ENCODE data around the gene SPEF2. TPM values are rescaled to one million over a fixed set of nuclear protein-coding genes. Genes with fewer than 3 reads are reported as not detected.

Gene SPEF2
- total RNA-seq, 1 experiment from 2014 or later: 0.87 TPM

GRCh38 chr5:35799753-35800152 lies 182.1 kb downstream of the SPEF2 start:
- ChIA-PET POLR2A (no interaction called here), CTCF (no interaction called here)
- H3K4me3 ChIP-seq (ENCODE audit: low read depth in 2 of 2, low read length in 2 of 2): no peak overlapping the region
- intact Hi-C loops (cut with micrococcal nuclease; ENCODE audit: unreplicated experiment) (no loop called here), in situ Hi-C loops (cut with HindIII; ENCODE audit: low pct_unique_long_range_greater_than_20kb, low sequenced_read_pairs) (no loop called here)
- no peaks in the 10 kb centered on the region for H3K4me1 ChIP-seq (ENCODE audit: control insufficient read depth, insufficient read depth, low read length)
- no peaks in the 10 kb centered on the region for H3K9me3 ChIP-seq (ENCODE audit: control insufficient read depth, insufficient read depth, low read depth, low read length)
- DNase-seq (ENCODE audit: low read depth, low spot score) (no peak), ATAC-seq (no peak)
- H3K36me3 ChIP-seq (ENCODE audit: control insufficient read depth, insufficient read depth, low read length): no peaks in the 10 kb centered on the region
- no peak overlapping the region for H3K27ac ChIP-seq (ENCODE audit: low read length)
- BruUV-seq (replicated peaks): no TSS peak
- no peaks in the 10 kb centered on the region for H3K27me3 ChIP-seq (ENCODE audit: control insufficient read depth, insufficient read depth, low read length)
- TF ChIP-seq REST (IDR thresholded peaks at IDR 0.05; ENCODE audit: insufficient read depth in 1 of 2, low read depth in 2 of 2, low read length in 1 of 2): no peak

- H3K9me3 ChIP-seq (ENCODE audit: control insufficient read depth, insufficient read depth, low read depth, low read length): no peaks in the 10 kb centered on the region
- BruUV-seq (replicated peaks): no TSS peak
- ATAC-seq (no peak), DNase-seq (ENCODE audit: low read depth, low spot score) (no peak)
- H3K27me3 ChIP-seq (ENCODE audit: control insufficient read depth, insufficient read depth, low read length): no peaks in the 10 kb centered on the region
- ChIA-PET POLR2A (no interaction called here), CTCF (no interaction called here)
- intact Hi-C loops (cut with micrococcal nuclease; ENCODE audit: unreplicated experiment) (no loop called here), in situ Hi-C loops (cut with HindIII; ENCODE audit: low pct_unique_long_range_greater_than_20kb, low sequenced_read_pairs) (no loop called here)
- TF ChIP-seq REST (IDR thresholded peaks at IDR 0.05; ENCODE audit: insufficient read depth in 1 of 2, low read depth in 2 of 2, low read length in 1 of 2): no peak
- no peak for TF ChIP-seq POLR2AphosphoS5 (IDR thresholded peaks at IDR 0.05; ENCODE audit: low read depth, low read length)
- no peak for TF ChIP-seq SIN3A (IDR thresholded peaks at IDR 0.05; ENCODE audit: borderline replicate concordance, insufficient read depth, low read depth, low read length)
- no peak for TF ChIP-seq CTCF (IDR thresholded peaks at IDR 0.05)
- no peak for TF ChIP-seq TCF7L2 (IDR thresholded peaks at IDR 0.05; ENCODE audit: low read depth, low read length)
- H3K36me3 ChIP-seq (ENCODE audit: control insufficient read depth, insufficient read depth, low read length): no peaks in the 10 kb centered on the region
- H3K4me1 ChIP-seq (ENCODE audit: control insufficient read depth, insufficient read depth, low read length): no peaks in the 10 kb centered on the region
- H3K4me3 ChIP-seq (ENCODE audit: low read depth in 2 of 2, low read length in 2 of 2): no peak overlapping the region
- no peak overlapping the region for H3K27ac ChIP-seq (ENCODE audit: low read length)
Observed at GRCh38 chr5:35803191-35803651, 185.6 kb downstream of the SPEF2 start.
